Measurements from ENCODE around the gene WDR38.

Gene WDR38

GRCh38 chr9:124852829-124853531 is at the start of gene WDR38:
TSS of gene WDR38 (plus strand) at chr9:124853460. CDS start at chr9:124853532, 72 bp downstream.
- DNase-seq = peak; percentile 93

GRCh38 chr9:124803911-124804310 is 49.3 kb upstream of the WDR38 start:
- no peak for DNase-seq

- DNase-seq = no peak
Measured at GRCh38 chr9:124805186-124805585, 48.1 kb upstream of the WDR38 start.

- DNase-seq = no peak
Measured at GRCh38 chr9:124808246-124808956, 44.9 kb upstream of the WDR38 start.

GRCh38 chr9:124809211-124809610 is 44.0 kb upstream of the WDR38 start:
- no peak for DNase-seq

- no peak for DNase-seq
Measured at GRCh38 chr9:124809741-124810500, 43.3 kb upstream of the WDR38 start.

- DNase-seq = peak; percentile 72
Measured at GRCh38 chr9:124810663-124811355, 42.5 kb upstream of the WDR38 start.

GRCh38 chr9:124812441-124812876 is 40.8 kb upstream of the WDR38 start:
- DNase-seq = peak; percentile 75

- no peak for DNase-seq
Measured at GRCh38 chr9:124813041-124813440, 40.2 kb upstream of the WDR38 start.

GRCh38 chr9:124813501-124814163 is 39.6 kb upstream of the WDR38 start:
- no peak for DNase-seq

- DNase-seq = no peak
Measured at GRCh38 chr9:124814164-124814535, 39.1 kb upstream of the WDR38 start.

- DNase-seq = no peak
Measured at GRCh38 chr9:124815601-124816000, 37.7 kb upstream of the WDR38 start.

- DNase-seq = no peak
Measured at GRCh38 chr9:124818431-124819281, 34.6 kb upstream of the WDR38 start.

GRCh38 chr9:124820698-124821623 is 32.3 kb upstream of the WDR38 start:
- no peak for DNase-seq

GRCh38 chr9:124828489-124829333 is 24.5 kb upstream of the WDR38 start:
- DNase-seq = no peak

- no peak for DNase-seq
Measured at GRCh38 chr9:124829334-124829669, 24.0 kb upstream of the WDR38 start.

- DNase-seq = no peak
Measured at GRCh38 chr9:124830593-124830992, 22.7 kb upstream of the WDR38 start.

- DNase-seq = no peak
Measured at GRCh38 chr9:124831642-124832364, 21.5 kb upstream of the WDR38 start.

GRCh38 chr9:124834591-124834990 is 18.7 kb upstream of the WDR38 start:
- no peak for DNase-seq
